Adrenal gland (tissue), 12 donors: ENCODE results near the gene MYO9B. TPM values are rescaled to one million over a fixed set of nuclear protein-coding genes. Genes with fewer than 3 reads are reported as not detected.

Experiments used
- DNase-seq, 7 donors: peaks; one replicate each; pipeline ENCODE4 v3.0.0-alpha.2; 2019 to 2020
- H3K27ac ChIP-seq, 5 donors: fragments of 200-600 bp; sonication (generic) in 4 of 5; 1 replicate in 3 of 5; 2 replicates in 2 of 5; pipeline versions ENCODE4 v1.5.1 to v1.8.0; 2016 to 2020; ENCODE audit warnings: mild to moderate bottlenecking in 1 of 5
- H3K27me3 ChIP-seq: fragments of 200-600 bp; 2 replicates; pipeline ENCODE4 v1.8.0; 2021
- H3K36me3 ChIP-seq, 2 donors: fragments of 200-600 bp; replicated peaks in 1 of 2; 1 replicate in 1 of 2; 2 replicates in 1 of 2; pipeline versions ENCODE4 v1.5.1 to v1.8.0; 2018 to 2022
- H3K4me1 ChIP-seq, 2 donors: fragments of 200-600 bp; replicated peaks in 1 of 2; 1 replicate in 1 of 2; 2 replicates in 1 of 2; pipeline versions ENCODE4 v1.5.1 to v1.8.0; 2018 to 2021
- H3K4me3 ChIP-seq, 4 donors: fragments of 200-600 bp; sonication (generic) in 3 of 4; one replicate each; pipeline ENCODE4 v1.5.1; 2016 to 2018
- H3K9me3 ChIP-seq, 3 donors: fragments of 200-600 bp; sonication (generic) in 1 of 3; replicated peaks in 1 of 3; 1 replicate in 2 of 3; 2 replicates in 1 of 3; pipeline versions ENCODE4 v1.5.1 to v1.8.0; 2016 to 2021
- POLR2A ChIP-seq, 2 donors: fragments of 450-650 bp; IDR thresholded peaks; one replicate each; pipeline ENCODE4 v1.6.1; 2017; ENCODE audit warnings: antibody characterized with exemption in 2 of 2, mild to moderate bottlenecking in 2 of 2, moderate library complexity in 1 of 2
- WGBS, 4 donors: extraction: QIAGEN DNeasy Blood & Tissue Kit in 2 of 4; methylation state at CpG; one replicate each; pipeline versions ENCODE4 v1.1.5 to v1.1.7; 2013 to 2017; 5-methylcytosine and 5-hydroxymethylcytosine counted together
- intact Hi-C, 2 donors: fragments of 100-400 bp; cut with DNase I; formaldehyde crosslinking; loops; one replicate each; pipeline versions ENCODE4 v1.14.1 to v1.15.0; 2022 to 2023
- polyA plus RNA-seq, 3 donors: library from polyadenylated mRNA; stranded (reverse); fragments of 200-250 nt in 2 of 3; fragments of 350-450 nt in 1 of 3; fragmentation: Illumina TruSeq in 1 of 3; extraction: RNeasy Lipid Tissue Mini Kit (QIAGEN cat#74804) in 1 of 3; gene quantifications; one replicate each; pipeline ENCODE4 v1.2.3, GENCODE V29; 2013 to 2014
- total RNA-seq, 9 donors: library from RNA; depleted of rRNA in 4 of 9; stranded (reverse); fragments of >200 nt in 4 of 9; fragments of 120-200 nt in 1 of 9; fragmentation: NEBNext Ultra II Directional in 1 of 9; extraction: Animal tissue kit (Norgen Biotek cat#: 25700) in 1 of 9; gene quantifications; one replicate each; pipeline versions ENCODE4 v1.1.0 to v1.2.4, GENCODE V29; 2013 to 2023
- TF ChIP-seq, protein P1 (sequence below), 6 experiments: fragments of 450-650 bp in 4 of 6; fragments of 200-600 bp in 2 of 6; sonication (generic) in 1 of 6; IDR thresholded peaks; 1 replicate in 5 of 6; 2 replicates in 1 of 6; pipeline versions ENCODE4 v1.5.1 to v1.8.0; 2016 to 2021; ENCODE audit warnings: antibody characterized with exemption in 6 of 6, mild to moderate bottlenecking in 2 of 6, moderate library complexity in 1 of 6
- donor health status: healthy with polysubstance abuse.
- donor health status: Bipolar disorder and iron deficiency.
- donor health status: DM: yes; HTN: yes; CAD: no.
- donor health status: DM: no; HTN: no; CAD: no.
- donor health status: DM: no; HTN: no; CAD: no.
- donor health status: DM: yes; HTN: yes; CAD: no.

The MYO9B gene
- total and polyA plus RNA-seq, 12 donors: 23.6 to 236 (median 86.3) TPM

DNA sequence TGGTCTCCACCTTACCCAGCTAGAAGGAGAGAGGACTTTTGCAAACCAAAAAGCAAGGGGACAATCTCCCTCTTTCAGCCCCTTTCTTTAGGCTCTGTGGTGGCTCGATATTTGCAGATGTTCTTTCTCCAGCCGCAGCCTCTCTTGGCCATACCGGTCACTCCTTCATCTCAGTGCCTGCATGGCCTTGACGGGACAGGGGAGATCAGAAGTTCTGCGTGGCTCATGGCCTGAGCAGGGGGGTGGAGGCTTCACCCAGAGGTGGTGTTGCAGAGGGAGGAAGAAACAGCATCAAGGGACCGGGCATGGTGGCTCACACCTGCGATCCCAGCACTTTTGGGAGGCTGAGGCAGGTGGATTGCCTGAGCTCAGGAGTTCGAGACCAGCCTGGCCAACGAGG, 53.2 kb downstream of the MYO9B start:
- WGBS, 4 donors: 57 to 78% (median 69%) methylated on average over 8 to 9 of the region's 9 CpGs
- DNase-seq: peak in 5 of 7 donors; percentile 50 to 70 (median 68)
- Histone ChIP-seq H3K36me3 (no peaks in the 10 kb centered on the region), H3K4me1 (peaks cover 12 to 25% of the 10 kb centered on the region in 2 donors), H3K27me3 (no peaks in the 10 kb centered on the region), H3K9me3 (no peaks in the 10 kb centered on the region), H3K4me3 (no peak overlapping the region), H3K27ac (peak overlapping the region in 4 of 5 donors; percentile 1 to 73 (median 32))
- TF ChIP-seq POLR2A (IDR thresholded peaks at IDR 0.05): no peak
- TF ChIP-seq, protein P1, sequence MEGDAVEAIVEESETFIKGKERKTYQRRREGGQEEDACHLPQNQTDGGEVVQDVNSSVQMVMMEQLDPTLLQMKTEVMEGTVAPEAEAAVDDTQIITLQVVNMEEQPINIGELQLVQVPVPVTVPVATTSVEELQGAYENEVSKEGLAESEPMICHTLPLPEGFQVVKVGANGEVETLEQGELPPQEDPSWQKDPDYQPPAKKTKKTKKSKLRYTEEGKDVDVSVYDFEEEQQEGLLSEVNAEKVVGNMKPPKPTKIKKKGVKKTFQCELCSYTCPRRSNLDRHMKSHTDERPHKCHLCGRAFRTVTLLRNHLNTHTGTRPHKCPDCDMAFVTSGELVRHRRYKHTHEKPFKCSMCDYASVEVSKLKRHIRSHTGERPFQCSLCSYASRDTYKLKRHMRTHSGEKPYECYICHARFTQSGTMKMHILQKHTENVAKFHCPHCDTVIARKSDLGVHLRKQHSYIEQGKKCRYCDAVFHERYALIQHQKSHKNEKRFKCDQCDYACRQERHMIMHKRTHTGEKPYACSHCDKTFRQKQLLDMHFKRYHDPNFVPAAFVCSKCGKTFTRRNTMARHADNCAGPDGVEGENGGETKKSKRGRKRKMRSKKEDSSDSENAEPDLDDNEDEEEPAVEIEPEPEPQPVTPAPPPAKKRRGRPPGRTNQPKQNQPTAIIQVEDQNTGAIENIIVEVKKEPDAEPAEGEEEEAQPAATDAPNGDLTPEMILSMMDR (IDR thresholded peaks at IDR 0.05): no peak
- intact Hi-C loops: no loop called here

DNA sequence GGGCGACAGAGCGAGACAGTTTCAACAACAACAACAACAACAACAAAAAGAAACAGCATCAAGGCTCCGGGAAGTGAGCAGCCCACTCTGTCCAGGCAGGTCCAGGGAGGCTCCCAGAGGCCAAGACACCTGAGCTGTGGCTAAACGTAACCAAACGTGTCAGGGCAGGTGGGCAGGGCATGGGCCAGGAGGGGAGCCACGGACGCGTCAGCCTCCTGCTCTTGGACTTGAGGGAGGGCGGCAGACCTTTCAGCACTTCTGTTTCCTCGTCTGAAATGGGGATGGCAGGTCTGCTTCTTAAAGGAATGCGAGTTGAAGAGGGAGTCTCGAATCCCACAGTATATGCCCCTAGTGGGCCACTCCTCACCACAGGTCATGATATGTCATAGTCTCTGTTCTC, 53.8 kb downstream of the MYO9B start:
- Histone ChIP-seq H3K27ac (no peak overlapping the region), H3K4me1 (peaks cover 12 to 25% of the 10 kb centered on the region in 2 donors), H3K4me3 (no peak overlapping the region), H3K36me3 (no peaks in the 10 kb centered on the region), H3K27me3 (no peaks in the 10 kb centered on the region), H3K9me3 (no peaks in the 10 kb centered on the region)
- DNase-seq: no peak
- TF ChIP-seq POLR2A (IDR thresholded peaks at IDR 0.05): no peak
- TF ChIP-seq, protein P1 (IDR thresholded peaks at IDR 0.05): no peak
- intact Hi-C loops: no loop called here
- 81 to 95% (median 91%) methylated on average over 10 to 12 of the region's 12 CpGs for WGBS, 4 donors

DNA sequence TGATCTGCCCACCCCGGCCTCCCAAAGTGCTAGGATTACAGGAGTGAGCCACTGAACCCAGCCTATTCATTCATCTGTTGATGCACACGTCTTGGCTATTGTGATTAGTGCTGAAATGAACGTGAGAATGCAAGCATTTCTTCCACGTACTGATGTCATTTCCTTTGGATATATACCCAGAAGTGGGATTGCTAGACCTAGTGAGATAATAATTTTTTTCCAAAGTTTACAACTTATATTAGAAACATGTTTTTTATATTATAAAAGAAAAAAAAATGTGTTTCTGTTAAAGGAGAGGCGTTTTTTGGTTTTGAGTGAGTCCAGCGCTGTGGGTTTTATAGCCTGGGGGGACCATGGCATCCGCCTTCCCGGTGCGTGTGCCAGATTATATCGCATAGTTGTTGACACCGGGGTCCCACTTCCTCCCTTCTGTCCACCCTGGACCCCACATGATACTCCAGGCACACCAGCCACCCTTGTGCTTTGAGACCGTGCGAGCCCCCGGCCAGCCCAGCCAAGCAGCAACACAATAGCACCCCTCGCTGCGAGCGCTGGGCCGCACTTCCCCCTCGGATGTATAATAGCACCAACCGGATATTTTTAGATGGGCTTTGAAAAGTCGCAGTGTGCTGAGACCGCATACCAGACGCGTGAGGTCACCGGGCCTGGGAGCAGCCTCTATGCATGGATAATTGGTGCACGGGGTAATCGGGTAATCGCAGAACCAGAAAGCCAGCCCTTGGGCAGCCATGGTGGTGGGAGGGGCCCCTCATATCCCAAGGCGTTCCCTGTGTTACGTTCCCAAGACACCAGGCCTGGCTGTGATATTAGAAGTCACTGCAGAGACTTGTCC, 59.6 kb downstream of the MYO9B start:
- H3K36me3 ChIP-seq: no peaks in the 10 kb centered on the region
- no peaks in the 10 kb centered on the region for H3K9me3 ChIP-seq
- peak overlapping the region; percentile 1 to 96 (median 86) for H3K27ac ChIP-seq
- no peaks in the 10 kb centered on the region for H3K27me3 ChIP-seq
- peak; percentile 86 to 98 (median 96) for DNase-seq
- TF ChIP-seq, protein P1 (IDR thresholded peaks at IDR 0.05): peak in 5 of 6 experiments; percentile 23 to 45 (median 31)
- peak in 1 of 2 donors; percentile 78 for TF ChIP-seq POLR2A (IDR thresholded peaks at IDR 0.05)
- WGBS, 4 donors: 11 to 26% (median 16%) methylated on average over 22 to 30 of the region's 30 CpGs
- intact Hi-C loops: loop anchor here in 1 of 2 donors (5.0 kb wide), 1 partner anchor 53 kb away; no protein-coding TSS in a partner anchor
- peaks cover 18 to 35% of the 10 kb centered on the region in 2 donors for H3K4me1 ChIP-seq
- H3K4me3 ChIP-seq: peak overlapping the region in 1 of 4 donors; percentile 16

DNA sequence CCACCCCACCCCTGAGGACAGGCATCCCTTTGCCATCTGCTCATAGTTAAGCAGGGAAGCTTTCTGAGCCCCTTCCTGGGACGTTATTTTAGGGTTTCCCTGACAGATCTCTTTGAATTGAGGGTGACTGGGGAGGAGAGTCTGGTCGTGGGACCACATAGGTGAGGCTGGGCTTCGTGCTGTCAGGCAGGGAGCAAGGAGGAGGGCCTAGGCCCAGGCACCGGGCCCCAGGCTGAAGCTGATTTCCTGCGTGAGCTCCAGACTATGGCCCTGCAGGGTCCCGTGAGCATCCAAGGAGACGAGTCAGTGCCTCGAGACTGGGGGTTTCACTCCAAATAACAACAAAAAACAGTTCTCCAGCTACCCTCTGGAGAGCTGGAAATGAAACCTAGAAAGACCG, 60.4 kb downstream of the MYO9B start:
- Histone ChIP-seq H3K36me3 (no peaks in the 10 kb centered on the region), H3K4me3 (no peak overlapping the region), H3K27ac (peak overlapping the region; percentile 1 to 96 (median 86)), H3K4me1 (peaks cover 18 to 35% of the 10 kb centered on the region in 2 donors), H3K9me3 (no peaks in the 10 kb centered on the region), H3K27me3 (no peaks in the 10 kb centered on the region)
- 61 to 84% (median 71%) methylated on average over 4 to 9 of the region's 9 CpGs for WGBS, 4 donors
- intact Hi-C loops: loop anchor here in 1 of 2 donors (5.0 kb wide), 1 partner anchor 54 kb away; no protein-coding TSS in a partner anchor
- TF ChIP-seq, protein P1 (IDR thresholded peaks at IDR 0.05): no peak
- TF ChIP-seq POLR2A (IDR thresholded peaks at IDR 0.05): no peak
- no peak for DNase-seq
